Occipital lobe (tissue), 2 donors: Measurements from ENCODE around the gene SRD5A3. TPM values are rescaled to one million over a fixed set of nuclear protein-coding genes. Genes with fewer than 3 reads are reported as not detected.
A peak's percentile ranks its signal among the peaks of the same experiment; 100 is the strongest.
"Not testable (repeated sequence)": the region's sequence is repeated elsewhere in the genome, so short reads cannot be mapped to it uniquely, and the experiment has no call there.

Source experiments
- DNase-seq: peaks from one replicate; lab custom pipeline; 2025; lab: John Stamatoyannopoulos, UW
- total RNA-seq: library from RNA; depleted of rRNA; stranded (reverse); fragments of >200 nt; gene quantifications from one replicate; pipeline ENCODE4 v1.2.3, GENCODE V29; 2014

Gene SRD5A3
- total RNA-seq, 1 donor from 2014 or later: 10.3 TPM

DNA sequence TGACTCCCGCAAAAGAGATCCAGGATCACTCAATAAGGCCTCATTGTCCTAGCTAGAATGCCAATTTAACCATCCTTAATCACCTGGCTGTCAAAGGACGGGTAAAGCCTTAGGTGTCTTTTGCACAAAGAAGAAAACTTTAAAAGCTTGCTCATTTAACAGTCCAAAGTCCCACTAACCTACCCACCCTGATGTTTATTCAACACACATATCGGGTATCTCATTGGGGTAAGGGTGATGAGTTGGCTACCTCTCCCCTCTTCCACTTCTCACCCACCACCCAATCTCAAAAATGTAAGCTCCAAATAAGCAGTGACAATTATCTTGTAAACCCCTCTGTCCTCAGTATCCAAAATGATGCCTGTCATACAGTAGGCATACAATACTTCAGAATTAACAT lies 988 bp upstream of the SRD5A3 start:
- DNase-seq: no peak

DNA sequence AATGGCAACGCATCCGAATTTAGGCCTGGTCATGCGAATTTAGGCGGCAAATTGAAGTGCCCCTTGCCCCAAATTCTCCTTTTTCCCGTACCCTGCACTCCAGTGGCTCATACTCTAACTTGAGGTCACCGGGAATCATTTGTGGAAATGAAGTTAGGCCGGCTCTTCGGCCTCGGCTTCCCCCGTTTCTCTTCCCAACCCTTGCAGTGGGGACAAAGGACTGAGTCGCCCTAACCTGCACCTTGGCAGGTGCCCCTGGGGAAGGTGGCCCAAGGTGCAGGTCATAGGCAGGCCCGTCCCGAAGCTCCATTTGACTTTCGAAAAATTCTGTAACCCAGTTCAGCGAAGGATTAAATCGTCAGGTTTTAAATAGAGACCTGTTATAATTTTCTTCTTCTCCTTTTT lies 811 bp downstream of the SRD5A3 start:
- DNase-seq: no peak

DNA sequence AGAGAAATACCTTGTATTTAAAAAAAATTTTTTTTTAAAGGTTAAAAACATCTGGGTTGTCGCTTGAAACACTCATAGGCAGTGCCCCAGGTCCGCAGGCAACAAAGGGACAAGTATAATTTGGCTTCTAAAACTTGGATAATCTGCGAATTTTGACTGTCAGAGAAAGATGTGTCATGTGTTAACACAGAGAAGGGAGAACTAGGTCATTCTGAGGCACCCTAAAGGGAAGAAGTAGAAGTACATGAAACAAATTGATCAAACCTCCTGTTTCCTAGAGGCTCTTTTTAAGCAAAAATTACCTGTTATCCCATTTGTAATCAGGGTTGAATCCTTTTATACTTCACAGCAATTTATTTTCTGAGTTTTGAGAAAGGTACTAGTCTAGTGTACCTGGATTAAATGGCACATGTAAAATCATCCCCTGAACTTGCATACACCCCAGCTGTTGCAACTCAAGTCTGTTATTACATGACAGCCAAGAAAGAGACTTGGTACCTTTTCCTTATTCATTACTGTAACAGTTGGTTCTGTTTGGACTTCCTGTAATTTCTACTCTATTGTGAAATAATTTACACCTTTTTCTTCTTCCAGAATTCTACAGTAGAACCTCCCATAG lies 1.7 kb downstream of the SRD5A3 start:
- DNase-seq: no peak

DNA sequence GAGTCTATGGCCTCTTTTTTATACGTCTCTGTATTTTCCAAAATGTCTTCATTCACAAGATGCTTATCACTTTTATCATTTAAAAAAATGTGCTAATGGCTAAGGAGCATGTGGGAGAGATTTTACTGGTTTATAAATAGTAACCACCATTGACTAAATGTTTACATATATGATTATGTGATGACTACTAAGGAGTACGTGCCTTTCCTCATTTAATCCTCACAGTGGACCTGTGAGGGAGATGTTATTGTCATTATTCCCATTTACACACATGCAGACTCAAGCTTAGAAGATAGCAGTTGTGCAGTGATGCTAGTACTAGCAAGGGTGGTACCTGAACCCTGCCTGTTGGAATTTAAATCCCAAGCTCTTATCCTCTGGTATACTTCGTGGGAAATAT lies 2.4 kb downstream of the SRD5A3 start:
- DNase-seq: no peak

DNA sequence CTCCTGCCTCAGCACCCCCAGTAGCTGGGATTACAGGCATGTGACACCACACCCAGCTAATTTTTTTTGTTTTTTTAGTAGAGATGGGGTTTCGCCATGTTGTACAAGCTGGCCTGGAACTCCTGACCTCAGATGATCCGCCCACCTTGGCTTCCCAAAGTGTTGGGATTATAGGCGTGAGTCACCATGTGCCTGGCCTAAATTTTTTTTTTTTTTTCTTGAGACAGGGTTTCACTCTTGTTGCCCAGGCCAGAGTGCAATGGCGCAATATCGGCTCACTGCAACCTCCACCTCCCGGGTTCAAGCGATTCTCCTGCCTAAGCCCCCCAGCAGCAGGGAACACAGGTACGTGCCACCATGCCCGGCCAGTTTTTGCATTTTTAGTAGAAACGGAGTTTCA lies 4.8 kb downstream of the SRD5A3 start:
- DNase-seq: not testable (repeated sequence)

DNA sequence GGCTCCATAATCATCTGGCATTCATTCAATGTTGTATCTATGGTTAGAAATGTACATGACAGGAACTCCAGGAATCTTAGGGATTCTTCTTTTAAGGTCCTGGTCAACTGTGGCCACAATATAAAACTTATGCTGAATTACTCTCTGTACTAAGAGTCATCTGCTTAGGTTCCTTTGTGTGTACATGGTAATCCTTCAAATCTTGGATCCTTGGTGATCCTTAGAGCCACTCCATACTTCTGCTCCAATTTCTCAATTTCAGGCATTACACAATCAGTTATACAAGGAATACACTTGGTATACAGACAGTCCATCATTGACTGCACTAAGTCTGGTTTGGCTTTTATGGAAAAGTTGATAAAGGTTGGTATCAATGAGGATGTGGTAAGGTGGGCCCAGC lies 5.8 kb downstream of the SRD5A3 start:
- DNase-seq: no peak

DNA sequence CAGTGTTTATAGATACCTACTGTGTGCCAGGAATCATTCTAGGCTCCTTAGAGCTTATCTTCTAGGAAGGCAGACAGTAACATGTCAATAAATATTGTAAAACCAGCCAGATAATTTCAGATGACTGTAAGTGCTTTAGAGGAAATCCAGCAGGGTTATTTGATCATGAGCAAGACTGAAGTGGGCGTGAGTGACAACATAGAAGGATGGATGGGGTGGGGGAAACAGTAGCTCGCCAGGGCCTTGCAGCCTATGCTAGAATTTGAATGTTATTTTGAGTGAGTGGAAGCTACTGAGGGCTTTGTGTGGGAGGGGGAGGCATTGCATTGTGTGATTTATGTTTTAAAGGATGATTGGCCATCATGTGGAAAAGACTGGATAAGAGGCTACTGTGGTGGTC lies 6.7 kb downstream of the SRD5A3 start:
- DNase-seq: no peak

DNA sequence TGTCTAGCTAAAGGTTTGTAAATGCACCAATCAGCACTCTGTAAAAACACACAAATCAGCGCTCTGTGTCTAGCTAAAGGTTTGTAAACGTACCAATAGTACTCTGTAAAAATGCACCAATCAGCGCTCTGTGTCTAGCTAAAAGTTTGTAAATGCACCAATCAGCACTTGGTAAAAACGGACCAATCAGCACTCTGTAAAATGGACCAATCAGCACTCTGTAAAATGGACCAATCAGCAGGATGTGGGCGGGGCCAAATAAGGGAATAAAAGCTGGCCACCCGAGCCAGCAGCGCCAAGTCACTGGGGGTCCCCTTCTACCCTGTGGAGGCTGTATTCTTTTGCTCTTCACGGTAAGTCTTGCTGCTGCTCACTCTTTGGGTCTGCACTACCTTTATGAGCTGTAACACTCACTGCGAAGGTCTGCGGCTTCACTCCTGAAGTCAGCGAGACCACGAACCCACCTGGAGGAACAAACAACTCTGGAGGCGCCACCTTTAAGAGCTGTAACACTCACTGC lies 7.2 kb downstream of the SRD5A3 start:
- not testable (repeated sequence) for DNase-seq

DNA sequence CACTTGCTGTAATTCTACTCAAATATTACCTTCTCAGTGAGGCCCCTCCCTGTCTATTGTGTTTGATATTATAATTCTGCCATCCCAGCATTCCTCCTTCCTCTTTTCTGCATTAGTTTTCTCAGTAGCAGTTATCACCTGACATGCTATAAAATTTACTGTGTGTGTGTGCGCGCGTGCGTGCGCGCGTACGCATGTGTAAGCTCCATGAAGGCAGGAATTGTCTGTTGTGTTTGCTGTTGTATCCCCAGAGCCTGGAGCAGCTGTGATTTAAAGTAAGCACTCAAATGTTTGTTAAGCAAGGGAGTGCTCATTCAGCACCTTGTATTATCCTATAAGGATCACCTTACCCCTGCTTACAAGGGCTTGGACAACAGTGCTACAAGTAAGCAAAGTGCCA lies 8.6 kb downstream of the SRD5A3 start:
- DNase-seq: no peak

DNA sequence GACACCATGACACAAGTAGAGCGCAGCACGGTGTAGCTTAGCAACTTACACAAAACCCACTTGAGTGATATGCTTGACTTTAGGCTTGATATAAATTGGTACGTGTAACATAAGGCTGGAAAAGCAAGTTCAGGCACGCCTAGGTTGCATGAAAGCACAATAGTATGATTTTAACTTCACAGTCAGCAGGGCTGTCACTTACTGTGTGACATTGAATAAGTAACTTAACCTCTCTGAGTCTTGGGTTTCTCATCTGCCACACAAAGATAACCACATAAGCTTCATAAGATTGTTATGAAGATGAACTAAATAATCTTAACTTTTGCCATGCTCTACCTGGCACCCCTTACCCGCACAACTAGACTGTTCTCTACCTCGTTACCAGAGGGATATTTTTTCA lies 9.5 kb downstream of the SRD5A3 start:
- no peak for DNase-seq

DNA sequence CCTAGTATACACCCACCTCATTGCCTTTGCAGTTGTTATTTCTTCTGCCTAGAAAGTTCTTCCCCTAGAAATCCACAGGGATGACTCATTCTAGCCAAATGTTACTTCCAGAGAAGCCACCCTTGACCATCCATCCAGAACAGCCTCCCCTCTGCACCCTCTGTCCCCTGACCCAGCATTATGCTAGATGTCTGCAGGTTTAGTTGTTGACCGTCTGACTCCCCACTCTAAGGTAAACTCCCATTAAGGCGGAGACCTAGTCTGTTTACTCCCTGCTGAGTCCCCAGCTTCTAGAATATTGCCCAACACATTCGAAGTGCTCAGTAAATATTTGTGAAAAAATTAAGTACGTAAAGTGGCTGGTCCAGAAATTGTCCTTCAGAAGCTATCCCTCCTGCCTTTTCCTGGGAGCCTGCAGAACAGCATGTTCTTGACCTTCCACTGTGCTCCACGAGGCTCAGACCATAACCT lies 11.0 kb downstream of the SRD5A3 start:
- no peak for DNase-seq

DNA sequence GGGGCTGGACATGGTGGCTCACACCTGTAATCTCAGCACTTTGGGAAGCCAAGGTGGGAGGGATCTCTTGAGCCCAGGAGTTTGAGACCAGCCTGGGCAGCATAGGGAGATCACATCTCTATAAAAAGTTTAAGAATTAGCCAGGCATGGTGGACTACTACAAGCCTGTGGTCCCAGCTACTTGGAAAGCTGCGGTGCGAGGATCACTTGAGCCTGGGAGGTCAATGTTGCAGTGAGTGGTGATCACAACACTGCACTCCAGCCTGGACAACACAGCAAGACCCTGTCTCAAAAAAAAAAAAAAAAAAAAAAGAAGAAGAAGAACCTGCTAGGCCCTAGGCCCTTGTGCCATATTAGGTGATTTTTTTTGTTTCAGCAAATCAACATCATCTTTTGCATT lies 12.2 kb downstream of the SRD5A3 start:
- no peak for DNase-seq

DNA sequence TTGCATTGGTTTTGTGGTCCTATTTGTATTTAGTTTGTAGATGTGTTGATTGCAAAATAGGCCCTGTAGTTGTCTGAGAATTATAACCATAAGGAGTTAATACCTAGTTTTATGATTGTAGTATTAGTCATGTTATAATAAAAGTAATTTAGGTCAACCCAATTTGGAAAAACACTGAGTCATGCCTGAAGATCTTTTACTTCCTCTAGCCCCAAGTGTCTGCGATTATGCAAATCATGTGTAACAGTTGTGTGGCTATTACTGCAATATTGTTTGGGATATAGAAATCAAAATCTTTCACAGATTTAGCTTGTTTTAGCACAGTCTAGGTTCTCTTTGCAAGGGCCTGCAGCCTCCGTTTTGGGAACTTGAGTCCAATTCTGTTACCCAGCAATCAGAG lies 12.6 kb downstream of the SRD5A3 start:
- no peak for DNase-seq

DNA sequence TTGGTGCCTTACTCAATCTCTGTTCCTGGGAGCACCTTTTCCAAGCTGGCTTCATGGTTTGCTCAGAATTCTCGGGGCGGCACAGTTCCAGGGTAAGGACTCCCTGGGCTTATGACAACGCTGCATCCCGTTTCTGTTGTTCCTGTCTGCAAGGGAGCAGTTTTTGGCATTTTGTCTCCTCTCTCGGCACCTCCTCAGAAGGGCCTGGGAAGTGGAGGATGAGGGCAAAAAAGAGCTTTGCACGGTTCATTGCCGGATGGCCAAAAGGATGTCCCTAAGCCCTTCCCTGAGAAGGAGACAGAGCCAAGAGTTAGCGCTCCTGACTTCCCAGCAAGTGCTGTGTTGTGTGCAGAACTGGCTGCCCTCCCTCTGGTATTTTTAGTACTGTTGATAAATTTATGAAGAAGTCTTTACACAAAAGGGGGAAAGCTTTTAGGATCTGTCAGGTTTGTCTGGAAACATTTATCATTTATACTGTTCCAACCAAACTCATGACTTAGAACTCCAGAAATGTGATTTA lies 13.4 kb downstream of the SRD5A3 start:
- DNase-seq: no peak

DNA sequence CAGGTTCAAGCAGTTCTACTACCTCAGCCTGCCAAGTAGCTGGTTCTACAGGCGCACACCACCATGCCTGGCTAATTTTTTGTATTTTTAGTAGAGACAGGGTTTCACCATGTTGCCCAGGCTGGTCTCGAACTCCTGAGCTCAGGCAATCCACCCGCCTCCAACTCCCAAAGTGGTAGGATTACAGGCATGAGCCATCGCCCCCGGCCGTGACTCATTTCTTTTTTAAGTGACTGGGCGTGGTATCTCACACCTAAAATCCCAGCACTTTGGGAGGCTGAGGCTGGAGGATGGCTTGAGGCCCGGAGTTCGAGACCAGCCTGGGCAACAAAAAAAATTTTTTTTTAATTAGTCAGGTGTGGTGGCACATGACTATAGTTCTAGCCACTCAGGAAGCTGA lies 16.9 kb downstream of the SRD5A3 start:
- DNase-seq: not testable (repeated sequence)

DNA sequence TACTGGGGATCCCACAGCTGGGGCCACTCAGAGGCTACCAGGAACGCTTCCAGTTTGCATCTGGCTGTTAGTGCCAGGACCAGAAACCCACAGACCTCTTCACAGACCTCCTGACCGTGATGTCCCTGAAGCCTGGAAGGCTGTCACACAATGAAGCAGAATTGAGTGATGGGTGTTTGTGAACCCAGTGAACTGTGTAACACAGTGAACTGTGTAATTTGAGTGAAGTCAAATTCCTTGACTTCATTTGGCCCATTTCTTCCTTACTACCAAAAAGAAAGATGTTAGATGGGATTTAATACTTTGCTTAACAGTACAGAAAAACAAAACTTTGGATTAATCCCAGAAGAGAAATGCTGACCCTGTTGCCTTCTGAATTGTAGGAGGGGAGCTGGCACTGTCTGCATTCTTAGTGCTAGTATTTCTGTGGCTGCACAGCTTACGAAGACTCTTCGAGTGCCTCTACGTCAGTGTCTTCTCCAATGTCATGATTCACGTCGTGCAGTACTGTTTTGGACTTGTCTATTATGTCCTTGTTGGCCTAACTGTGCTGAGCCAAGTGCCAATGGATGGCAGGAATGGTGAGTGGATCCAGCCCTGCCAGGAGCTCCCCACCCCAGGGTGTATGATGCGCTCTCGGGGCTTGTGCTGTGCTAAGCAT lies 17.8 kb downstream of the SRD5A3 start:
- peak; percentile 33 for DNase-seq

DNA sequence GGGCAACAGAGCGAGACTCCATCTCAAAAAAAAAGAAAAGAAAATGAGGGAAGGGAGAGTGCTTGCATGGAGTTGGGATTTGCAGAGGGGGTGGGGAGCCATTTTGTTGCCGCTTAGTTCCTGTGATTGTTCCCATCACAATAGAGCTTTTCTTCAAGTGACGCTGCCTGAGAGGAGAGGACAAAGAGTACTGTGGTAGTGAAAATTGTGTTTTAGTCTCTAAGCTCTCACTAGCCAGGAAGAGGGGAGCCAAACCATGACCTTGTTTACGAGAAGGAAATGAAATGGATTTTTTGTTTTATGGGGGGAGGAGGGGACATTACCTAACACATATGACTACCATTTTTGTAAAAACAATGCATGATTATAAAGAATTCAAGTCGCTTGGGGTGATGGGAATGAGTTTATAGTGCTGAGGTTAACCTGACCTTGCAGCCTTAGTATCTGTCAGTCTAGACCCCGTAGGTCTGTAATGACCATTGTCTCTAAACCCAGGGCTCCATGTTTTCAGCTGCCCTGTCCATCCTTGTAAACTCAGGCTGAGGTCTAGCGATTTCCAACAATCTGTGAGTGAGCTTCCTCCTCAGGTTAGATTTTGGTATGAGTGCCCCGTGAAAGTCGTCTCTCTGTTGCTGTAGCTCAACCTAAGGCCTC lies 18.8 kb downstream of the SRD5A3 start:
- peak; percentile 56 for DNase-seq

DNA sequence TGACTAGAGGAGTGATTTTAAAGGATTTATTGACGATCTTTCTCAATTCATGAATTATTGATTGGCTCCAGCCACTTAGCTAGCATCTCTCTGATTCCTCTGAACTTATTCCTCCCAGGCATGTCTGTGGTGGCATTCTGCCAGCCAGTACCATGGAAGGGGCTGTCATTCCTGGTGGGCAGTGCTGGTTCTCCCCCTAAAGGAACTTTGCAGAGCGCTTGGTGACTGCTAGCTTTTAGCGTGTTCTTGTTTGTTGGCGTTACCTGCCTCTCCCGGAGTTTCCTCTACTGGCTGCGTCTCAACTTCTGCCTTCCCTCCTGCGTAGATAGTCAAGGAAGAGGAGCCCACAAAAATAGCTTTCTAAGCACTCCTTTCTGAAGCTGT lies 19.3 kb downstream of the SRD5A3 start:
- no peak for DNase-seq

DNA sequence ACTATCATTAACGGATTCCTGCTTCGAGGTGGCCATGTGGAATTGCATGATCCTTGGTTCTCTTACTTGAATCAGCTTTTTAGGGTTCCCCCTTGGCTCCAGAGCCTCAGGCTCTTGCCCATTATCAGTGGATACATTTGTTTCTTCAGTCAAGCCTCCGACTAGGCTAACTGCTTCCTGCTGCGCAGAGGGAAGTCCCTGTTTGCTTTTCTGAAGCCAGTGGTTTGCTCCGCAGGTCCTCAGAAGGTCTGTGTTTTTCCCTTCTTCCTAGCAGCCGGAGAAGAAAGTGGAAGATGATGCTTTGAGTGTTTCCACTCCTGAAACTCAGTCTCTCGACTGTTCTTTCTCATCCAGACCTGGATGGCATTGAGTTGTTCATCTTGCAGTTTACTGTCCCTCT lies 20.6 kb downstream of the SRD5A3 start:
- DNase-seq: no peak

DNA sequence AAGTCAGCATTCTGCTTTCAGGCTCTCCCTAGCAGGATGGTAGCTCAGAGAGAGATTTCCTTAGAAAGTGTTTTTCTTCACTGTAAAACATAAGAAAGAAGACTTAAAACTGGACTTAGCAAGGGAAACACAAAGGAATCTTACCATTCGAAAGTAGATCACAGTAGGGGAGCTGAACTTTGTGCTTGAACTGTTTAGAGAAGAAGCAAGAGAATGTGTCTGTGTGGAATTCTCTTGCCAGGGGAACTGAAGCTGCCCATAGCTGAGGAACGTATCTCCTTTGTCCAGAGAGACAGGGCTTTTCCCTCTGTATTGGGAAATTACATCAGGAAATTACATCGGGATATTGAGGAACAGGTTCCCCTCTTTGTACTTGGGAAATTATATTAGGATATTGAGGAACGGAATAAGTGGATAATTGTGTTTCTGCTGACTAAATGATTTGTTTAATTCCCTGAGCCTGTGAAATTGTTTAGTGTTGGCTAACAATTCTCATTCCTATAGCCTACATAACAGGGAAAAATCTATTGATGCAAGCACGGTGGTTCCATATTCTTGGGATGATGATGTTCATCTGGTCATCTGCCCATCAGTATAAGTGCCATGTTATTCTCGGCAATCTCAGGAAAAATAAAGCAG lies 21.2 kb downstream of the SRD5A3 start:
- DNase-seq: no peak

DNA sequence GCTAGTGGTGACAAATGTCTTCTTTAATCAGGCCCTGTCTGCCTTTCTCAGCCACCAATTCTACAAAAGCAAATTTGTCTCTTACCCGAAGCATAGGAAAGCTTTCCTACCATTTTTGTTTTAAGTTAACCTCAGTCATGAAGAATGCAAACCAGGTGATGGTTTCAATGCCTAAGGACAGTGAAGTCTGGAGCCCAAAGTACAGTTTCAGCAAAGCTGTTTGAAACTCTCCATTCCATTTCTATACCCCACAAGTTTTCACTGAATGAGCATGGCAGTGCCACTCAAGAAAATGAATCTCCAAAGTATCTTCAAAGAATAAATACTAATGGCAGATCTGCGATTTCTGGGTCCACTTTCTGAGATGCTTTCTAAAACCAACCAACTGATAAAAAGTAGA lies 23.9 kb downstream of the SRD5A3 start:
- no peak for DNase-seq

DNA sequence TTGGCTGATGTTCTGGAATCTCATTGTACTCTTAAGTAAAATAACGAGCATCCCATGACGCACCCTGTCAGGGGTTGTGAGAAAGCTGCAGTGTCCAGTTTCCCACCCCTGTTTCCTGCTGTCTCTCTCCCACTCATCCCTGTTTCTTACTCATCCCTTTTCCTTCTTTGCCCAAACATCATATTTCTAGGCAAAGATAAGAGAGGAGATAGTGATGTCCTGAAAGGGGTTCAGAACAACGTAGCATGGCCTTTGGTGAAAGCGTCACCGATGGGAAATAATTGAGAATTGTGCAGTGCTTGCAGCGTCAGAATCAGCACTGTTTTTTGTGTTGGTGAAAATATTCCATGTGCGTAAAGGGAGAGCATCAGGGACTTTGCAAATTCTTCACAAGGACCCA lies 26.2 kb downstream of the SRD5A3 start:
- no peak for DNase-seq
